ENCODE results near the gene PLA1A.

Gene PLA1A

DNA sequence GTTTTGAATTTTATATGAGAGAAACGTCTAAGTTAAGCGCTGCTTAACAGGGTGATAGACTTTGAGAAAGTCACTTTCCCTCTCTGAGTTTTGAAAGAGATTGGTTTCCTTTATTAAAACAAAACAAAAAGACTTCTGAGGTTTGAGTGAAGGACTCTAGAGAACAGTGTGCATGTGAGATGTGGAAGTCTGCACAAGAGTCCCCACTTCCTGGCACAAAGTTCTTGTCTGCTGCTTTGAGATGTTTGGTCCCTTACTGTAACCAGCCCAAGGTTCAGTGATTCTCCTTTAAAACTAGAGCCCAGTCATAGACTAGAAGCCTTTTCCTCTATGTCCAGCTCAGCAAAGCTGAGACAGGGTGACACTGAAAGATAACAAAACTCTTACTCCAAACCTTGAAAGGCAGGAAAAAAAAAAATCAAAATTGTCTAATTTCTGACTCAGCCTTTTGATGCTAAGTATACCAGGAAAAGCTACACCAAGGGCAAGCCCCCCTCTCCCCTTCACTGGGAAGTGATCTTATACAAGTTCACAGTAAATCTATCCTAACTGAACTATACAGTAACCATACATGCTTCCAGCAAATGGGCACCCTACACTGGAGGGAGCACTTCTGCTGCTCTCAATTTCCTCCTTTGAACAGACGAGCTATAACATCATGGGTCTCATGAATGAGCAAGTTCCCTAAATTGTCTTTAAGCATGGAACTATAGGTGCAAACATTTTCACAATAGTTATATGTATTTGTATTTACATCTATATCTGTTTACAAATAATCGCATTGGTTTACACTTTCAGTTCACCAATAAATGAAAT, 60.4 kb downstream of the PLA1A start:
- Histone ChIP-seq H3K4me3 (no peak overlapping the region), H3K27ac (peak overlapping the region in 1 of 21 experiments; percentile 33)

DNA sequence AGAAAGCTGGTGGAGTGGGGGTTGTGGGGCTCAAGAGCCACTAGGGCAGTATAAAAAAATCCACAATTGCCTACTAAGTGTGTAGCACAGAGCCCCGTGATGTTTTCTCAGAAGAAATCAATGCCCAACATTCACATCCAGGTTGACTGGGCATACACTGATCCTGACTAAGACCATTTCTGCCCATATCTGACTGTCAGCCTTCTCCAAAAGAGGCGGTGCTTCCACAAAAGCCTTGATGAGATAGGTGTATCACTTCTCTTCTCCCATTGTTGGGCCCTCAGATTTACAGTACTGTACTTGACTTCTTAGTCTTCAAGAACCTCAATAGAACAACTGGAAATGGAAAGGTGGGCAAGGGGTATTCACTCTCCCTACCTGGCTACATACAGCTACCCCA, 61.3 kb downstream of the PLA1A start:
- no peak overlapping the region for H3K4me3 ChIP-seq
- H3K27ac ChIP-seq, result no peak overlapping the region

DNA sequence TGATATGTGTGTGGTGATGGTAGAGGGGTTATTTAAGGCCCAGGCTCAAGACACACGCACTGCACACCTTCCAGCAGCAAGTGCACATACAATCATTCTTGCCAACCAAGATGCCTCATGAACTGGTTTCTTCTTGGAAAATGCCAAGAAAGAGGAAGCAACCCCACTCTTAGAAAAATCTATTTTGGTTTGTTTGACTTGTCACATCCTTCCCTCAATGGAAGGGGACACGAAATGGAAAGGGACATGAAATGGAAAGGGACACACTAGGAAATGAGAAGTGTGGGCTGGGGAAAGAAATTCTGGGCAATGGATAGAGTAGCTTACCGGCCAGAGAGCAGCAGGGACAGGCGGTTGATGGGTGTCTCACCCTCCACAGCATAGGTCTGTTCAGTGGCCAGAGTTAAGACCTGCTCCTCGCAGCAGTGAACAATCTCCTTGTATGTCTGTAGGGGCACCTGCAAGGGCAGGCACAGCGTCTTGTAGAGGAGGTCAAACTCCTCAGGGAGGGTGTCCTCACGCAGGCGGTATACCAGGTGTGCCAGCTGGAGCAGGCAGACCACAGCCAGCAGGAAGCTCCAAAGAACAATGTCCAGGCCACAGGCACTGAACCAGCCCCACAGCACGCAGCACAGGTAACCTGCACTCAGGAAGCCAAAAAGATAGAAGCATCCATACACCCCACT, 62.1 kb downstream of the PLA1A start:
- H3K4me3 ChIP-seq, result no peak overlapping the region
- peak overlapping the region in 7 of 21 experiments; percentile 4 to 55 (median 20) for H3K27ac ChIP-seq

DNA sequence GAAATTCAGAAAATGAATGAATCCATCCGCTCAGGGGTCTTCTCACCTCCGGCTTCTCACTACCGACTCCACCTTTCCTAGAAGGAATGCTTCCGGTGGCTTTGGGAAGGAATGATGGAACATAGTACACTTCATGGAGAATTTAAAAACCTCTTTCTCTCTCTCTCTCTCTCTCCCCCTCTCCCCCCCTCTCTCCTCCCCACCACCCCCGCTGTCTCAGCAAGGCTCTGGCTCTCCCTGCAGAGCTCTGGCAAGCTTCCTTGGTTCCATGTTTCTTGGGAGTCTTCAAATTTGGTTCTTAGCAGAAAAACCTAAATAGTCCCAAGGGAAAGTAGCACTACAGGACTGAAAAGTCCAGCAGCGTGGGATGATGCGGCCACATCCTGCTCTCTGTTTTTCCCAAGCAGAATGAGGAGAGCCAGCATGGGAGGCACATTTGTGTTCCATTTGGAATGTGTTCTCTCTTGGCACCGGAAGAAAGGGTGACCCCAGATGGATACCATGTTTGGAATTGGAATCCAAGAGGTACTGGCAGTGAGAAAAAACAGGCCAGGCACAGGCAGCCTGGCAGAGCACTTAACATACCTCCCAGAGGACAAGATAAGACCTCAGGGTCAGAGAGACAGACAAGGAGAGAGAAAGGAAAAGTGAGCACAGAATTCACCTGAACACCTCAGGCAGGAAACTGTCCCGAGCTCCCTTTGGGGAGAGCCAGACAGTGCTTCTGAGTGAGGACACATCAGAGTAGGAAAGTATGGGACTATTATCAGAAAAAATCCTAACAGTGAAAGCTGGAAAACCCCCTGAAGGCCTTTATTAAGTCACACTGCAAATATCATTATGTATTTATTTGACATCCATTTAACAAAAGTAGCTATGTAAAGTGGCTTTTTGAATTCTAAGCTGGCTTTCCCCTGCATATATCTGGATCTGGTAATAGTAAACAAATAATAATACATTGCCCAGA, 63.1 kb downstream of the PLA1A start, which contains the start of gene POPDC2:
Gene POPDC2 (minus strand): TSS at position 116 of the 967 bp plus-strand sequence. CDS start 166 bp downstream, outside the sequence.
- Histone ChIP-seq H3K27ac (peak within 1 kb of the TSS in 9 of 21 experiments; percentile 7 to 67 (median 34)), H3K4me3 (no peak within 1 kb of the TSS)

- Histone ChIP-seq H3K27ac (peak overlapping the region in 10 of 21 experiments; percentile 4 to 67 (median 32)), H3K4me3 (no peak overlapping the region)
Measured at GRCh38 chr3:119662604-119663373, 65.1 kb downstream of the PLA1A start.

- peak overlapping the region in 6 of 21 experiments; percentile 3 to 69 (median 20) for H3K27ac ChIP-seq
- no peak overlapping the region for H3K4me3 ChIP-seq
Measured at GRCh38 chr3:119663885-119664284, 66.2 kb downstream of the PLA1A start.

GRCh38 chr3:119664370-119664769, 66.7 kb downstream of the PLA1A start:
- Histone ChIP-seq H3K4me3 (no peak overlapping the region), H3K27ac (peak overlapping the region in 4 of 21 experiments; percentile 3 to 69 (median 40))

DNA sequence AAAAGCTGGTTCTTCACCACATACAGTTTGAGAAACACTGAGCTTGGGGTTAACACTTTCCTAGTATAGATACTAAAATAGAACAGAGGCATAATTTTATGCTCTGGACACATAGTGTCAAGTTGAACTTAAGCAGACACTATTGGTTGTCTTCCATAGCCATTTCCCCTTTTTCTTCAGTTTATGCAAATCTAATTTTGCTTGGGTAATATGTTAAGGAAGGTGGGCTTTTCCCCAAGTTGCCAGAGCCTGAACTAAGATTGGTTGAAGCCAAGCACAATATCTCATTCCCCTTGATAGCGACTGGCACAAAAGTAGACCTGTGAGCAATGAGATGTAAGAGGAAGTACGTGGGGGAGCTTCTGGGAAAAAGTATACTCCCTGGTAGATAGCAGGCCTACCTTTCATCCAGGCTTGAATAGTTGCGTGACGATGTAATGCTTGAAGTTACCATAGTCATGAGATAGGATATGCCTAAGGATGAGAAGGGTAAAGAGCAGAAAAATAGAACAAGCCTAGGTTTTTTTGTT, 67.2 kb downstream of the PLA1A start:
- H3K27ac ChIP-seq, result peak overlapping the region in 3 of 21 experiments; percentile 28 to 69 (median 67)
- no peak overlapping the region for H3K4me3 ChIP-seq

DNA sequence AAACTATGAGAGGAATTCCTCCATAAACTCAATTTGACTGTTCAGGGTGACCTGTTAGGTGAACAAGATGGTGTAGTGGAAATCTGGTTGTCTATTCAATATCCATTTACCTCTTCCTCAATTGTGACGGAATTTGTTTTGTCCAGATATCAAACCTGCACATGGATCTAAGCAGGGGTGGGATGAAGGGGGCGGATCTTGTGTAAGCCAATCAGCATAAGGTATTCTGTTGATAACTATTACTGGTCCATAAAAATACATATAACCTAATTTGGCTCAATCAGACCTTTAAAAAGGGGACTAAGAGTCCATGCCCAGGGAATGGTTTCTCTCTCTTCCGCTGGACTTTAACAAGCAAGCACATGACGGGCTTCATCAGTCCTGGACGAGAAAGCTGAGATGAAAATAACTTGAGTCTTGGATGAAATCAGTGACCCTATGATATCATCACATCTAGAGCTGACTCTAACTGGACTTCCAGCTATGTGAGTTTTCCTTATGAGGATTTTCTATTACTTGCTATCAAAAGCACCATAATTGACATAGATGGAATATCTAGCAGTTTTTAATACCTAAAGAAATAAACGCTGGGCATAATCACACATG, 68.4 kb downstream of the PLA1A start:
- H3K27ac ChIP-seq, result no peak overlapping the region
- no peak overlapping the region for H3K4me3 ChIP-seq

- Histone ChIP-seq H3K27ac (no peak overlapping the region), H3K4me3 (no peak overlapping the region)
Measured at GRCh38 chr3:119669906-119670570, 72.4 kb downstream of the PLA1A start.

GRCh38 chr3:119672776-119673175, 75.1 kb downstream of the PLA1A start:
- no peak overlapping the region for H3K27ac ChIP-seq
- H3K4me3 ChIP-seq, result no peak overlapping the region

DNA sequence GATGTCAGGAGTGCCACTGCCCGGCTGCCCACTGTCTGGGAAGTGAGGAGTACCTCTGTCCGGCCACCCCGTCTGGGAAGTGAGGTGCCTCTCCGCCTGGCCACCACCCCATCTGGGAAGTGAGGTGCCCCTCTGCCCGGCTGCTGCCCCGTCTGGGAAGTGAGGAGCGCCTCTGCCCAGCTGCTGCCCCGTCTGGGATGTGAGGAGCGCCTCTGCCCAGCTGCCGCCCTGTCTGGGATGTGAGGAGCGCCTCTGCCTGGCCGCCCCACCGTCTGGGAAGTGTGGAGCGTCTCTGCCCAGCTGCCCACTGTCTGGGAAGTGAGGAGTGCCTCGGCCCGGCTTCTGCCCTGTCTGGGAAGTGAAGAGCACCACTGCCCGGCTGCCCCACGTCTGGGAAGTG, 76.2 kb downstream of the PLA1A start:
- no peak overlapping the region for H3K4me3 ChIP-seq
- no peak overlapping the region for H3K27ac ChIP-seq

- Histone ChIP-seq H3K27ac (peak overlapping the region in 7 of 21 experiments; percentile 89 to 94 (median 93)), H3K4me3 (no peak overlapping the region)
Measured at GRCh38 chr3:119675188-119675874, 77.6 kb downstream of the PLA1A start.

DNA sequence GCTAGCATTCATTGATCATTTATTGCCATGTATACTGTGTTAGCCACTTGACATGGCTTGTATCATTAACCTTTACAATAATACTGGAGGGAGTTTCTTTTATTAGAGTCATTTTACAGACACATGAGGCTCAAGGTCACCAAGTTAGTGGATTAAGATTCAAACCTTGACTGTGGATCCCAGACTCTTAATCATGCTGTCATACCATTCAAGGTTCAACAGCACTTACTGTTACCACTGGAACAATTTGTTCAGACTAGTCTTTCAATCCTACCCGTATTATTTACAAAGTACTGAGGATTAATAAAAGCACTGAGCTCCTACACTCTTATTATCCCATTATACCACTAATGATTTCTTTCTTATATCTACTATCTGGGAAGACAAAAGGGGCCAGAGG, 78.3 kb downstream of the PLA1A start:
- Histone ChIP-seq H3K4me3 (peak overlapping the region in 5 of 7 experiments; percentile 62 to 80 (median 68)), H3K27ac (peak overlapping the region in 18 of 21 experiments; percentile 14 to 94 (median 92))

DNA sequence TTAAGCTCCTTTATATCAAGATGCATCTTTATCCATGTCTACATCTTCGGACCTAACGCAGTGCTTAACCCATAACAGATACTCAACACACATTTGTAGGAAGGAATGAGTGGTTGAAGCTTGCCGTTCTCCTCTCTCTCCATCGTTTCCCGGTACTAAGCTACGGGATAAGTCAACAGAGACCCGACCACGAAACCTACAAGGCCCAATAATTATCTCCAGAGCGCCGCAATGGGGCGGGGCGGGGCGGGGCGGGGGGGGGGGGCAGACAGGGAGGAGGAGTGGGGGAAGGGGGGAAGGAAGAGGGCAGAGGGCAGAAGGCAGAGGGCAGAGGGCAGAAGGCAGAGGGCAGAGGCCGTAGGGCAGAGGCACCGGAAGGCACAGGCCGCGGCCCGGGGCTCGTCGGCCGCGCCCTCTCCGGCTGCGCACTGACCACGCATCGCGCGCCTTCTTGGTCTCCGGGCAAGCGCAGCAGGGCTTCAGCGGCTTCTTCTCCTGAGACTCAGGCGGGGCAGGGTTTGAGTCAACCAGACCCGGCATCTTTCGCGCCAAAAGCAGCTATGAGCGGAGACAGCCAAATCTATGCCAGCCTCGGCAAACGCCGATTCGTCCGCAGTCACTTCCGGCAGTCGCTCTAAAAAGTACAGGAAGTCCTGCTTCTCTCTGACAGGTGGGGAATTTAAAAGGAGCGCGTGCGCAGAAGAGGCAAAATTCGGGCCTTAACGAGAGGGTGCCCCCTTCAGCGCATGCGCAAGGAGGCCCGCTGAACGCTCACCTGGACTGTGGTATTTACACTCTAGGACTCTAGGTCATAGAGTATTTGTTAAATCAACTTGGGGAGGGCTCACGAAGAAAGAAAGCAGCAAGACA, 79.3 kb downstream of the PLA1A start, which contains the start of gene COX17:
Gene COX17 (minus strand): TSS at position 636 of the 870 bp plus-strand sequence. CDS start 96 bp downstream, at position 540.
- Histone ChIP-seq H3K4me3 (peak within 1 kb of the TSS; percentile 53 to 80 (median 68)), H3K27ac (peak within 1 kb of the TSS; percentile 38 to 94 (median 92))

DNA sequence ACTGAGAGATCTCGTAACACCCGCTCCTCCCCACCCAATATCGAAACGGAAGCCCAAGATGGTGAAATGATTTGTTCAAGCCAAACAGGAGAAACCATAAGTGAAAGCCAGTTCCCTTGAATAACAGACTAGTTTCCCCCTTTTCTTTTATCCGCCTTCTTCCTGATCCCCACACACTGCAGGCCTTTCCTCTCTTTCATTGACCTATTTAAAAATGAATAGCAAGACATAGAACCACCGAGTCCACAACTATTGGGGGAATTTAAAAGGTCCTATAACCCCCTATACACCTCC, 79.9 kb downstream of the PLA1A start:
- Histone ChIP-seq H3K27ac (peak overlapping the region; percentile 37 to 94 (median 92)), H3K4me3 (peak overlapping the region; percentile 53 to 80 (median 68))

Data from skin epidermis (tissue), 12 donors.